T-cell (primary cell): ENCODE data around the gene MBOAT7. TPM values are rescaled to one million over a fixed set of nuclear protein-coding genes. Genes with fewer than 3 reads are reported as not detected.
A peak's percentile ranks its signal among the peaks of the same experiment; 100 is the strongest.
"Not testable (repeated sequence)": the region's sequence is repeated elsewhere in the genome, so short reads cannot be mapped to it uniquely, and the experiment has no call there.

Source experiments
- ATAC-seq, 4 experiments: fragments of 200-7000 bp in 3 of 4; fragments of 150-1000 bp in 1 of 4; cut with Tn5 transposase; replicated peaks in 1 of 4; 1 replicate in 3 of 4; 2 replicates in 1 of 4; pipeline ENCODE4 v1.10.0; 2021; ENCODE audit warnings: moderate library complexity in 3 of 4, mild to moderate bottlenecking in 2 of 4, moderate number of reproducible peaks in 1 of 4
- CTCF ChIA-PET, 2 donors: fragments of 300-600 bp; sonication (Branson Sonifier 250); formaldehyde crosslinking; loops; one replicate each; lab custom pipeline; 2022; ENCODE audit warnings: antibody characterized with exemption in 2 of 2; lab: Charles Lee
- POLR2A ChIA-PET, 2 donors: fragments of 300-600 bp; sonication (Branson Sonifier 250); formaldehyde crosslinking; loops; one replicate each; lab custom pipeline; 2022; ENCODE audit warnings: antibody characterized with exemption in 2 of 2; lab: Charles Lee
- DNase-seq, 35 experiments: peaks; one replicate each; pipeline versions ENCODE4 v3.0.0 to v3.0.0-alpha.2; 2013 to 2023
- H3K27ac ChIP-seq: one replicate; pipeline ENCODE4 v1.5.1; 2013; ENCODE audit warnings: low read length
- H3K27me3 ChIP-seq, 2 experiments: replicated peaks in 1 of 2; 1 replicate in 1 of 2; 2 replicates in 1 of 2; pipeline versions ENCODE4 v1.6.1 to v1.7.0; 2013; ENCODE audit warnings: low read length in 1 of 2, mixed read lengths in 1 of 2; ENCODE audit not compliant: control insufficient read depth in 2 of 2, insufficient read depth in 2 of 2; ENCODE audit errors: extremely low read depth in 1 of 2
- H3K36me3 ChIP-seq, 2 donors: 1 replicate in 1 of 2; 2 replicates in 1 of 2; pipeline versions ENCODE4 v1.6.1 to v1.7.0; 2013; ENCODE audit warnings: low read length in 1 of 2; ENCODE audit not compliant: control insufficient read depth in 2 of 2, insufficient read depth in 1 of 2; ENCODE audit errors: extremely low read depth in 1 of 2
- H3K4me1 ChIP-seq, 2 experiments: 1 replicate in 1 of 2; 2 replicates in 1 of 2; pipeline versions ENCODE4 v1.6.1 to v1.7.0; 2013; ENCODE audit warnings: low read length in 2 of 2, mixed read lengths in 1 of 2; ENCODE audit not compliant: insufficient read depth in 2 of 2, control insufficient read depth in 1 of 2; ENCODE audit errors: extremely low read depth in 1 of 2
- H3K4me3 ChIP-seq, 2 donors: 1 replicate in 1 of 2; 2 replicates in 1 of 2; pipeline versions ENCODE4 v1.5.1 to v1.7.0; 2013; ENCODE audit warnings: mild to moderate bottlenecking in 2 of 2, low read length in 1 of 2, moderate library complexity in 1 of 2; ENCODE audit not compliant: control insufficient read depth in 1 of 2; ENCODE audit errors: extremely low read depth in 1 of 2
- H3K9me3 ChIP-seq: 2 replicates; pipeline ENCODE4 v1.7.0; 2013
- H3K27ac Mint-ChIP-seq, 2 donors: one replicate each; pipeline ENCODE4 v1.8.0; 2020 to 2021; ENCODE audit warnings: mild to moderate bottlenecking in 2 of 2, mixed read lengths in 2 of 2
- H3K27me3 Mint-ChIP-seq, 2 donors: one replicate each; pipeline ENCODE4 v1.8.0; 2021 to 2022; ENCODE audit warnings: mixed read lengths in 2 of 2
- H3K36me3 Mint-ChIP-seq: one replicate; pipeline ENCODE4 v1.8.0; 2021; ENCODE audit warnings: mixed read lengths
- H3K4me1 Mint-ChIP-seq, 3 donors: one replicate each; pipeline ENCODE4 v1.8.0; 2020 to 2022; ENCODE audit warnings: mixed read lengths in 3 of 3, mild to moderate bottlenecking in 1 of 3
- H3K4me3 Mint-ChIP-seq, 3 donors: one replicate each; pipeline ENCODE4 v1.8.0; 2020 to 2022; ENCODE audit warnings: mild to moderate bottlenecking in 3 of 3, mixed read lengths in 3 of 3, moderate library complexity in 3 of 3
- H3K9me3 Mint-ChIP-seq, 3 donors: one replicate each; pipeline ENCODE4 v1.8.0; 2020 to 2022; ENCODE audit warnings: mixed read lengths in 3 of 3
- WGBS: methylation state at CpG from one replicate; pipeline ENCODE4 v1.1.5; 2013; ENCODE audit warnings: missing lambda C conversion rate; ENCODE audit not compliant: insufficient coverage; 5-methylcytosine and 5-hydroxymethylcytosine counted together
- total RNA-seq, 35 experiments: library from RNA in 6 of 35; stranded (reverse) in 6 of 35; fragments of 120-200 nt in 1 of 35; gene quantifications; one replicate each; pipeline versions ENCODE4 v1.2.1 to v1.2.4 and lab custom pipeline; 2013 to 2026

Gene MBOAT7
- total RNA-seq, 5 donors from 2014 or later (not counting 1 experiment from before 2014, with no cell fraction given): 24.0 to 44.8 (median 38.9) TPM

DNA sequence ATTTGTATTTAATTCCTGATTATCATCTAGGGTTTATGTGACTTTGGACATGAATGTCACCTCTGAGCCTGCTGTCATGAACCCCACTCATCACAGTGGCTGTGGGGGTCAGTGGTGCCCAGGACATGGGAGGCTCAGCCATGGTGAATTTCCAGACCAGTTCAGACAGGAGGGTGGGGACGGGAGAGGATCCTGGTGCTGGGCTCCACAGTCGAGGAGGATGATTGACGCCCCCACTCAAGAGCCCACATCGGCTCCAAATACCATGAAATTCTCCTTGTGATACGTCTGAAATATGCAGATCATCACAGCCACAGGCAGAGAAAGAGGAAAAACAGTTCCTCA, 34.5 kb upstream of the MBOAT7 start:
- no CpG with 5 or more reads among the region's 5 CpGs for WGBS
- CTCF ChIA-PET, H3K9me3 ChIP-seq, H3K9me3 Mint-ChIP-seq, H3K4me3 ChIP-seq, DNase-seq, H3K27me3 ChIP-seq, H3K27ac ChIP-seq, H3K27ac Mint-ChIP-seq, H3K27me3 Mint-ChIP-seq, ATAC-seq, POLR2A ChIA-PET, H3K36me3 Mint-ChIP-seq, H3K36me3 ChIP-seq, H3K4me3 Mint-ChIP-seq: not testable (repeated sequence)
- H3K4me1 Mint-ChIP-seq: peaks cover 4 to 10% (median 6%) of the 10 kb centered on the region in 3 donors
- H3K4me1 ChIP-seq: peaks cover 0 to 13% of the 10 kb centered on the region in 2 experiments

DNA sequence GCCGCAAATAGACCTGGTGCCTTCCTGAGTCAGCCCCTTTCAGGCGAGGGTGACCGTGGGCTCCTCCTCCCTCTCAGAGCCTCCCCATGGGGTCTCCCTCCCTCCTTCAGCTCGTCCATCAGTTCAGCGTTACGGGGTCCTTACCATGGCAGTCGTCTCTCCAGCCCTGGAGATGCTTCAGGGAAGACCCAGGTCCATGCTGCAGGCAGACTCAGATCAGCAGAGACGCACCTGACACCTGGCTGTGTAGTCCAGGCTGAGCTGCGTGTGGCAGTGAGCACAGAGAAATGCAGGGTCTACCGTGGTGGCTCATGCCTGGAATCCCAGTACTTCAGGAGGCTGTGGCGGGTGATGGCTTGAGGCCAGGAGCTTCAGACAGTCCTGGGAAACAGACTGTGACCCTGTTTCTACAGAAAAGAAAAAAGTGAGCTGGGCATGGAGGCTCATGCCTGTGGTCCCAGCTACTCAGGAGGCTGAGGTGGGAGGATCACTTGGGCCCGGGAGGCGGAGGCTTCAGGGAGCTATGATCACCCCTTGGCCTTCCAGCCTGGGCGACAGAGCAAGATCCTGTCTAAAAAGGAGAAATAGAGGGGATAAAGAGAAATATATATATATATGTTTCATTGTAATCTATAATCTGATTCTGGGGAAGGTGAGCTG, 34.0 kb upstream of the MBOAT7 start:
- H3K9me3 ChIP-seq, H3K27me3 Mint-ChIP-seq, H3K36me3 ChIP-seq, H3K27ac ChIP-seq, H3K36me3 Mint-ChIP-seq, H3K27me3 ChIP-seq, H3K9me3 Mint-ChIP-seq, H3K27ac Mint-ChIP-seq, H3K4me3 ChIP-seq, POLR2A ChIA-PET, DNase-seq: not testable (repeated sequence)
- Mint-ChIP-seq H3K4me3 (peak overlapping the region in 1 of 3 donors; percentile 50), H3K4me1 (peaks cover 4 to 10% (median 6%) of the 10 kb centered on the region in 3 donors)
- peaks cover 0 to 13% of the 10 kb centered on the region in 2 experiments for H3K4me1 ChIP-seq
- peak in 1 of 4 experiments; percentile 31 for ATAC-seq
- WGBS: 66% methylated on average over 5 of the region's 14 CpGs
- CTCF ChIA-PET: interaction anchor here in 1 of 2 donors (0.6 kb wide), 1 partner anchor 127 kb away, joined by 4 read pairs; no protein-coding TSS in a partner anchor

DNA sequence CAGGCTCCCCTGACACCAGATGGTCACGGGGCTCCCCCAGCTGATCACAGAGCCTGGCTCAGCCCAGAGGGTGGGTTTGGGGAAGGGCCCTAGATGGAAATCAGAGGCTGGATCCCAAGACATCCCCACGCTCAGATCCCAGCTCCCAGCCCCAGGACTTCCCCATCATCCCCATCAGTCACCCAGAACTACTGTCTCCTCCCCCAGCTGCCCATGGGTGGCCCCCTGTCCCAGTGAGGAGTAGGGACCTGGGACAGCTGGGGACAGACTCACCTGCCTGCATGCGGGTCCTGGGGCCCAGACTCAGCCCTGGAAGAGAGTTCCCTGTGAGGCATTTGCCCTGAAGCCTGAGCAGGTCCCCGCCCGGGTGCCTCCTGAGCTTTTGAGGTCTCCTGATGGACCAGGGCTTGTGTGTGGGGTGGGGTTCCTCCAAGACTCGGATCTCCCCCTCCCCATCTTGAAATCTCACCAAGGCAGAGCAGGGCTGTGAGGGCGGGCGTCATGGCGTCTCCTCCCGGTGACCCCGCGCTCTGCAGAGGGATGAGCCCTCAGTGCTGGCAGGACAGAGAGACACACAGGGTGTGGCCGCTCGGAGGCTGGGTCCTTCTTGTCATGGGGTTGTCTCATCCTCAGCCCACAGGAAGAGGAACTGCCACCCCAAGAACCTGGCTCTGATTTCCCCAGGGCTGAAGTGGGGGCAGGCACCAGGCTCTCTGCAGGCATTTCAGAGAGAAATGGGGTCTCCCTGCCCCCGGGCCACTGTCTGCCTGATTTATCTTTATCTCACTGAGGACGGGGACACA, 33.3 kb upstream of the MBOAT7 start, which contains the start of gene LILRB3:
TSS of gene LILRB3 (minus strand) at position 534 of the 803 bp plus-strand sequence. CDS start at position 503, 31 bp downstream.
- H3K27me3 Mint-ChIP-seq, H3K9me3 Mint-ChIP-seq, H3K36me3 Mint-ChIP-seq, H3K36me3 ChIP-seq, H3K27me3 ChIP-seq, POLR2A ChIA-PET, H3K9me3 ChIP-seq, H3K4me3 ChIP-seq, H3K27ac Mint-ChIP-seq, H3K27ac ChIP-seq: not testable (repeated sequence)
- CTCF ChIA-PET: interaction anchor here in 1 of 2 donors (0.6 kb wide), 1 partner anchor 126 kb away, joined by 4 read pairs; no protein-coding TSS in a partner anchor
- peaks cover 0 to 13% of the 10 kb centered on the region in 2 experiments for H3K4me1 ChIP-seq
- ATAC-seq (peak; percentile 31 to 65 (median 60)), DNase-seq (peak in 1 of 35 experiments; percentile 22)
- H3K4me1 Mint-ChIP-seq: peaks cover 4 to 10% (median 6%) of the 10 kb centered on the region in 3 donors
- 84% methylated on average over 5 of the region's 16 CpGs for WGBS
- peak within 1 kb of the TSS in 1 of 3 donors; percentile 50 for H3K4me3 Mint-ChIP-seq

DNA sequence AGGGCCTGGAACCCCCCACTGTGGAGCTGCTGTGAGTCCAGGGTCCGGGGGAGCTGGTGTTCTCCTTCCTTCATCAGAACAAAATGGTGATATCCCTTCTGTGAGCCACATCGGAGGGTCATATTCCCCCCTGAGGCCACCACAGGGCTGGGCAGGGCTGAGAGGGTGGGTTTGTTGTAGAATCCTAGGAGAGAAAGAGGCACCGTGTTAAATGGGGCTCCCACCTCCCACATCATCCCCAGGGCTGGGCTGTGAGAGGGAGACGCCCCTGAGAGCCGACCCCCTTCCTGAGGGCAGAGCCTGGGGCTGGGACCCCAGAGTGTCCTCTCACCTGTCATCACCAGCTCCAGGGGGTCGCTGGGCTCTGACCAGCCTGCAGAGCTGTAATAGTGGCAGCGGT, 32.6 kb upstream of the MBOAT7 start:
- H3K27me3 Mint-ChIP-seq, H3K4me3 ChIP-seq, H3K9me3 Mint-ChIP-seq, H3K36me3 ChIP-seq, H3K4me3 Mint-ChIP-seq, POLR2A ChIA-PET, CTCF ChIA-PET, H3K27ac ChIP-seq, ATAC-seq, H3K36me3 Mint-ChIP-seq, DNase-seq, H3K9me3 ChIP-seq, H3K27ac Mint-ChIP-seq, H3K27me3 ChIP-seq: not testable (repeated sequence)
- WGBS: no CpG with 5 or more reads among the region's 7 CpGs
- H3K4me1 ChIP-seq: peaks cover 0 to 13% of the 10 kb centered on the region in 2 experiments
- peaks cover 4 to 10% (median 6%) of the 10 kb centered on the region in 3 donors for H3K4me1 Mint-ChIP-seq

DNA sequence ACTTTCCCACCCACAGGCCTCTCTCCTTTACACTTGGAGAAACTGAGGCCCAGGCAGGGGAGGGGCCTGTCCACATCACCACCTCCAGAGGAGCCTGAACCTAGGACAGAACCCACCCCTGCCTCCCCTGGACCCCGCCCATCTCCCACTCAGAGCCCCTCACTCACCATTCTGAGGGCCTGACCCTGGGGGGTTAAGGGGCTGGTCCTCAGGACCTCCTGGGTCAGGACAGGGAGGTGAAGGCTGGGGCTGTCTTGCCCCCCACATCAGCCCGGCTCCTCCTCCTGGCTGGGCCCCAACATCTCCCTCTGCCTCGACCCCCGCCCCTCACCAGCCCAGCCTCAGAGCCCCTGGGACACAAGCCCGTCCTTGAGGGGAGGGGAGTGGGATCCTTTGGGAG, 30.3 kb upstream of the MBOAT7 start:
- H3K9me3 Mint-ChIP-seq, H3K36me3 Mint-ChIP-seq, H3K9me3 ChIP-seq, H3K27ac Mint-ChIP-seq, H3K36me3 ChIP-seq, ATAC-seq, H3K4me3 ChIP-seq, H3K27me3 ChIP-seq, H3K4me3 Mint-ChIP-seq, CTCF ChIA-PET, H3K27ac ChIP-seq, H3K27me3 Mint-ChIP-seq, DNase-seq, POLR2A ChIA-PET: not testable (repeated sequence)
- H3K4me1 Mint-ChIP-seq: peaks cover 4 to 10% (median 6%) of the 10 kb centered on the region in 3 donors
- no CpG with 5 or more reads among the region's 5 CpGs for WGBS
- peaks cover 0 to 13% of the 10 kb centered on the region in 2 experiments for H3K4me1 ChIP-seq

DNA sequence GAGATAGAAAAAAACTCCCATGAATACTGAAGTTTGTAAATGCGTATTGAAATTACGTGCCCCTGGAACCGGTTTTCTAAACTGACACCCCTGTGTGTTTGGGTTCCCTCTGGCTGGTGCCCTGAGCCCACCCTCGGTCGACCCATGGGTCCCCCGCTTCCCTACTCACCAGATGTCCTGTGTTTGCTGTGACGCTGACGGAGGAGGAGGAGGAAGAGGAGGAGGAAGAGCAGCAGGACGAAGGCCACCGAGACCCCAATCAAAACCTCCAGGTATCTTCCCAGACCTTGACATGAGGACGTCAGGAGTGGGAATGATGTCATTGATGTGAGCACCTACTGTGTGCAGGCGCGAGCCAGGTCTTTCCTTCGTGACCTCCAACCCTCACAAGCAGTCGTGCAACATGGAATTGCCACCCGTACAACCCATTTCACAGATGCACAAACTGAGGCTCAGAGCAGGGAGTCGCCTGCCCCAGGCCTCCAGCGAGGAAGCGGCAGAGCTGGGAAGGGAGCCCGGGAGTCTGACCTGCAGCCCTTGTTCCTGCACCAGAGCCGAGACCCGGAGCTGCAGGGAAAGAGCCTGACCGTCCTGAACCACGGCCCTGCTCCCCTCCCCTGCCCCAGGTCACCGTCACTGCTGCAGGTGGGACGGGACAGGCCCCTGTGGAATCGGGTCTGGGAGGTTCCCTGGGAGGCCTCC, 29.7 kb upstream of the MBOAT7 start:
- Histone ChIP-seq H3K27ac (no peak overlapping the region), H3K9me3 (no peaks in the 10 kb centered on the region), H3K4me3 (no peak overlapping the region), H3K4me1 (peaks cover 0 to 13% of the 10 kb centered on the region in 2 experiments), H3K27me3 (peaks cover 0 to 3% of the 10 kb centered on the region in 2 experiments), H3K36me3 (no peaks in the 10 kb centered on the region)
- DNase-seq: no peak
- ChIA-PET CTCF (no interaction called here), POLR2A (no interaction called here)
- no peak overlapping the region for H3K4me3 Mint-ChIP-seq
- H3K9me3 Mint-ChIP-seq: no peaks in the 10 kb centered on the region
- ATAC-seq: no peak
- no peaks in the 10 kb centered on the region for H3K36me3 Mint-ChIP-seq
- H3K27ac Mint-ChIP-seq: no peak overlapping the region
- peaks cover 4 to 10% (median 6%) of the 10 kb centered on the region in 3 donors for H3K4me1 Mint-ChIP-seq
- peaks cover 2 to 6% of the 10 kb centered on the region in 2 donors for H3K27me3 Mint-ChIP-seq
- 93% methylated on average over 17 of the region's 27 CpGs for WGBS
